Activated CD4-positive, alpha-beta T cell treated with anti-CD3 and anti-CD28 coated beads, Interleukin-2, amount 10 ng/mL, durations not matched to agents 7 days and 5 days (primary cell): ENCODE measurements around the gene NBR1. TPM values are rescaled to one million over a fixed set of nuclear protein-coding genes. Genes with fewer than 3 reads are reported as not detected.

Experiments used
- CTCF ChIA-PET: fragments of 350-600 bp; sonication (Branson Sonifier 250); formaldehyde crosslinking; loops from one replicate; lab custom pipeline; 2021; ENCODE audit warnings: antibody characterized with exemption; lab: Charles Lee
- POLR2A ChIA-PET: fragments of 350-600 bp; sonication (Branson Sonifier 250); formaldehyde crosslinking; loops from one replicate; lab custom pipeline; 2021; ENCODE audit warnings: antibody characterized with exemption; lab: Charles Lee
- DNase-seq: peaks from one replicate; pipeline ENCODE4 v3.0.0-alpha.2; 2020
- H3K27ac Mint-ChIP-seq: one replicate; pipeline ENCODE4 v1.8.0; 2021; ENCODE audit warnings: mild to moderate bottlenecking, moderate library complexity, mixed read lengths
- H3K27me3 Mint-ChIP-seq: one replicate; pipeline ENCODE4 v1.8.0; 2021; ENCODE audit warnings: mixed read lengths
- H3K36me3 Mint-ChIP-seq: one replicate; pipeline ENCODE4 v1.8.0; 2021; ENCODE audit warnings: low read depth, mixed read lengths
- H3K4me1 Mint-ChIP-seq: one replicate; pipeline ENCODE4 v1.8.0; 2021; ENCODE audit warnings: mixed read lengths
- H3K4me3 Mint-ChIP-seq: one replicate; pipeline ENCODE4 v1.8.0; 2021; ENCODE audit warnings: mild to moderate bottlenecking, moderate library complexity, mixed read lengths
- H3K9me3 Mint-ChIP-seq: one replicate; pipeline ENCODE4 v1.8.0; 2021; ENCODE audit warnings: mixed read lengths
- total RNA-seq, 2 experiments: library from RNA; stranded (reverse); gene quantifications; one replicate each; pipeline ENCODE4 v1.2.3, GENCODE V29; 2021

The NBR1 gene
- total RNA-seq, 2 experiments from 2014 or later = 53.9 to 54.3 TPM

- Mint-ChIP-seq H3K27ac (peak overlapping the region; percentile 87), H3K4me3 (peak overlapping the region; percentile 95), H3K4me1 (peaks cover 34% of the 10 kb centered on the region), H3K27me3 (no peaks in the 10 kb centered on the region), H3K36me3 (peaks cover 23% of the 10 kb centered on the region), H3K9me3 (no peaks in the 10 kb centered on the region)
- no peak for DNase-seq
- ChIA-PET CTCF (interaction anchor here (1.5 kb wide), 1 partner anchor 26 kb away, joined by 7 read pairs; no protein-coding TSS in a partner anchor), POLR2A (no interaction called here)
Observed at GRCh38 chr17:43210576-43210975, 39.6 kb downstream of the NBR1 start.

DNA sequence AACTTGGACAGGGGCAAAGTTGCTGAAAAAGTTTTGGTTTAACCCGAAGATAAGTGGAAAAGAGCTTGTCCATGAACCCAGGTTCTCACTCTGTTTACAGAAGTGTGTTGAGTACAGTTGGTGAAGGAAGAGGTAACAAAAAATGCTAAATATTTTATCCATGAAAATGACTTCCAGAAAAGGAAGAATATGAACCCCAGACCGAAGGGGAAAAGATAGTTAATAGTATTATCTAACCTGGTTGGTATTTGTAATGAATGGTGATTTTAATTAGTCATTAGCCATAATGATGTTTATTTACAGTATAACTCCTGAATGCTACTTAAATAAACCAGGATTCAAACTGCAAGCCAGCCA lies 40.1 kb downstream of the NBR1 start:
- H3K4me3 Mint-ChIP-seq = peak overlapping the region; percentile 95
- peaks cover 37% of the 10 kb centered on the region for H3K4me1 Mint-ChIP-seq
- ChIA-PET POLR2A (interaction anchor here (2.7 kb wide), 1 partner anchor 105 kb away, joined by 17 read pairs; no protein-coding TSS in a partner anchor), CTCF (interaction anchor here (0.9 to 3.1 kb wide), 4 partner anchors 11 to 273 kb away, joined by 4 to 11 read pairs (median 6); partner anchors contain the start of gene DHX8)
- H3K27me3 Mint-ChIP-seq = no peaks in the 10 kb centered on the region
- no peak for DNase-seq
- no peaks in the 10 kb centered on the region for H3K9me3 Mint-ChIP-seq
- H3K27ac Mint-ChIP-seq = peak overlapping the region; percentile 87
- H3K36me3 Mint-ChIP-seq = peaks cover 27% of the 10 kb centered on the region

- Mint-ChIP-seq H3K4me3 (peak within 1 kb of the TSS; percentile 95), H3K4me1 (peaks cover 40% of the 10 kb centered on the region), H3K27me3 (no peaks in the 10 kb centered on the region), H3K9me3 (no peaks in the 10 kb centered on the region), H3K36me3 (peaks cover 31% of the 10 kb centered on the region), H3K27ac (peak within 1 kb of the TSS; percentile 87)
- ChIA-PET POLR2A (interaction anchor here (0.8 to 2.7 kb wide), 2 partner anchors 87 to 104 kb away, joined by 3 to 17 read pairs; partner anchors contain the start of gene BRCA1), CTCF (interaction anchor here (0.5 to 3.1 kb wide), 8 partner anchors 8 to 272 kb away, joined by 3 to 11 read pairs (median 5); partner anchors contain the start of gene DHX8)
- peak; percentile 80 for DNase-seq
Observed at GRCh38 chr17:43211480-43212402, 40.7 kb downstream of the NBR1 start, which contains the start of gene TMEM106A. Gene TMEM106A, plus strand, starts transcription at chr17:43211875. Its CDS starts 1,167 bp downstream, at chr17:43213042.

DNA sequence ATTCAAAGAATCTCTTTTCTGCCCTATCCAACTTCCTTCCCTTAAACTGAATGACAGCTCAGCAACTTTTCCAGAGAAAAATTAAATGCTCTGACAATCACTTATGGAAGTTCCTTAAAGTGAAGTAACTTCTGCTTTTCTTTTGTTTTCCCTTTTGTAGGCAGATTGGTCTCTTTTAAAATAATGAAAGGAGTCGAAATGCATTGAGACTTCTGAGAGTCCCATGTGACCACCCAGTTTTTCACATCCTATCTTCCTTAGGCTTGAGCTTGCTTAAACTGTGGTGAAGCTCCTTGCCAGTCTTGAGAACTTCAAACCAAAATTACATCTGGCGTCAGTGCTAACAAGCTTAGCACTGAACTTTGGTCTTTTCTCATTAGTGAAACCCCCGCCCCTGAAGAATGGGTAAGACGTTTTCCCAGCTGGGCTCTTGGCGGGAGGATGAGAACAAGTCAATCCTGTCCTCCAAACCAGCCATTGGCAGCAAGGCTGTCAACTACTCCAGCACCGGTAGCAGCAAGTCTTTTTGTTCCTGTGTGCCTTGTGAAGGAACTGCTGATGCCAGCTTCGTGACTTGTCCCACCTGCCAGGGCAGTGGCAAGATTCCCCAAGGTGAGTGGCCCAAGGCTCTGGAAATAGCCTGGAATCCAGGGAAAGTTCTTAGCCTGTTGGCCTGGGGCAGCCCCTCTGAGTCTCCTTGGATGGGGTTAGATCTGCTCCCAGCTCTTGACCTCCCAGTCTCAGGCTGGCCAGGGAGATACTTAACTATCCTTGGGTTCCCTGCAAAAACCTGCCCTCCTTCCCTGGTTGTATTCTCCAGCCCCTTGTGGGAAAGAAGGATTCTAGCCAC lies 41.9 kb downstream of the NBR1 start:
- peak; percentile 9 for DNase-seq
- H3K4me1 Mint-ChIP-seq = peaks cover 49% of the 10 kb centered on the region

GRCh38 chr17:43213545-43213944 lies 42.5 kb downstream of the NBR1 start:
- Mint-ChIP-seq H3K4me3 (peak overlapping the region; percentile 95), H3K27me3 (no peaks in the 10 kb centered on the region), H3K36me3 (peaks cover 27% of the 10 kb centered on the region), H3K4me1 (peaks cover 51% of the 10 kb centered on the region), H3K9me3 (no peaks in the 10 kb centered on the region), H3K27ac (peak overlapping the region; percentile 20)
- ChIA-PET POLR2A (interaction anchor here (1.0 to 2.7 kb wide), 4 partner anchors 9 to 102 kb away, joined by 3 to 17 read pairs (median 5); no protein-coding TSS in a partner anchor), CTCF (interaction anchor here (0.8 to 3.1 kb wide), 5 partner anchors 9 to 97 kb away, joined by 3 to 11 read pairs (median 7); no protein-coding TSS in a partner anchor)
- DNase-seq = no peak

More for the DNA sequence above, 41.9 kb downstream of the NBR1 start:
- H3K36me3 Mint-ChIP-seq = peaks cover 34% of the 10 kb centered on the region
- CTCF ChIA-PET = interaction anchor here (0.5 to 3.1 kb wide), 9 partner anchors 10 to 201 kb away, joined by 3 to 11 read pairs (median 5); no protein-coding TSS in a partner anchor
- no peaks in the 10 kb centered on the region for H3K27me3 Mint-ChIP-seq
- POLR2A ChIA-PET = interaction anchor here (0.6 to 2.7 kb wide), 4 partner anchors 9 to 103 kb away, joined by 3 to 17 read pairs (median 4); no protein-coding TSS in a partner anchor
- H3K9me3 Mint-ChIP-seq = no peaks in the 10 kb centered on the region
- H3K27ac Mint-ChIP-seq = peak overlapping the region; percentile 87
- H3K4me3 Mint-ChIP-seq = peak overlapping the region; percentile 95

GRCh38 chr17:43215341-43215740 lies 44.3 kb downstream of the NBR1 start:
- no peaks in the 10 kb centered on the region for H3K27me3 Mint-ChIP-seq
- no peaks in the 10 kb centered on the region for H3K9me3 Mint-ChIP-seq
- POLR2A ChIA-PET = interaction anchor here (1.8 kb wide), 1 partner anchor 100 kb away, joined by 7 read pairs; no protein-coding TSS in a partner anchor
- CTCF ChIA-PET = no interaction called here
- H3K27ac Mint-ChIP-seq = no peak overlapping the region
- peaks cover 20% of the 10 kb centered on the region for H3K36me3 Mint-ChIP-seq
- DNase-seq = no peak
- H3K4me3 Mint-ChIP-seq = no peak overlapping the region
- peaks cover 51% of the 10 kb centered on the region for H3K4me1 Mint-ChIP-seq

DNA sequence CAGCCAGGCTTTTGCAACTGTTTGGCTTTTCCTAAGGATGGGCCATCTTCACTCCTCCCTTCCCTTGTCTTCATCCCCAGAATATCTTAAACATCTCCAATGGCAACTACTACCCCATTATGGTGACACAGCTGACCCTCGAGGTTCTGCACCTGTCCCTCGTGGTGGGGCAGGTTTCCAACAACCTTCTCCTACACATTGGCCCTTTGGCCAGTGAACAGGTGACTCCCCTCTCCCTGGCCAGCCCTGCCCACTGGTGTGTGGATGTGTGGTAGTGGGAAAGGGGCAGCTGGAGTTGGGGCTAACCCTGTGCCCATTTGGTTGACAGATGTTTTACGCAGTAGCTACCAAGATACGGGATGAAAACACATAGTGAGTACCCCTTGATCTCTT lies 45.4 kb downstream of the NBR1 start:
- H3K4me3 Mint-ChIP-seq = no peak overlapping the region
- H3K4me1 Mint-ChIP-seq = peaks cover 44% of the 10 kb centered on the region
- H3K9me3 Mint-ChIP-seq = no peaks in the 10 kb centered on the region
- no peak overlapping the region for H3K27ac Mint-ChIP-seq
- ChIA-PET CTCF (interaction anchor here (1.1 kb wide), 1 partner anchor 8 kb away, joined by 3 read pairs; no protein-coding TSS in a partner anchor), POLR2A (no interaction called here)
- peaks cover 21% of the 10 kb centered on the region for H3K36me3 Mint-ChIP-seq
- DNase-seq = no peak
- H3K27me3 Mint-ChIP-seq = no peaks in the 10 kb centered on the region

DNA sequence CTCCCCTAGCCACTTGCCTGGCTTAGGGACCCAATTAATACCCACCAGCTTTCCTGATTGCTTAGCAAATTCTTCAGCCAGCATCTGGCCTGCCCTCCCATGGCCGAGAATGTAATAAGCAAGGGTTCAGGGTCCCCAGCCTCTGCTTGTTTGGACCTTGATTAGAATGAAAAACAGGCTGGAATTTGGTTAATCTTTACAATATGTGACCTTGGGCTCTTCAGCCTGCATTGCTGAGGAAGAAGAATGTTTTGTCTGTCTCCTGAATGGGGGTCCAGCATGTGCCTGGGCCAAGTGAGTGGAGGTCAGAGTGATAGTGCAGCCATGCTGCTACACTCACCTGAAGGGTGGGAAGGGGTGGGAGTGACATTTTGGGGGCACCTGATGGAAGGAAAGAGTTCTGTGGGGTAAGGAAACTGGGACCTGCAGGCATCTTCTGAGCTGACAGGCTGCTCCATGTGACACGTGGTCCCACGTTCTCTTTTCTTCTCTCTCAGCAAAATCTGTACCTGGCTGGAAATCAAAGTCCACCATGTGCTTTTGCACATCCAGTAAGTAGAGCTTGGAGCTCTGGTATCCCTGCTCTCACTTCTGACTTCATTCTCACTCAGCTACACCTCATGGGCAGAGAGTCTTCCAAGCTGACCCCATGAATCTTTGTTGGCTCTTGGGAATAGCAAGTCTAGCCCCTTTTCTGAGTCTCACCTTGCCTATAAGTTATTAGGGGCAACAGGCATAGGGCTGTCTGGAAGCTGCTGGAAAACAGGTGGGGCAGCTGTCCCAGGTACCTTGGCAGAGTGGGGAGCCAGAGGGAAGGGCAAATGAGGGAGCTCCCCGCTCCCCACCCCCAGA lies 46.0 kb downstream of the NBR1 start:
- Mint-ChIP-seq H3K27me3 (no peaks in the 10 kb centered on the region), H3K4me3 (no peak overlapping the region), H3K36me3 (peaks cover 21% of the 10 kb centered on the region), H3K27ac (peak overlapping the region; percentile 67), H3K9me3 (no peaks in the 10 kb centered on the region), H3K4me1 (peaks cover 43% of the 10 kb centered on the region)
- ChIA-PET CTCF (interaction anchor here (0.6 to 1.1 kb wide), 5 partner anchors 8 to 1211 kb away, joined by 3 to 4 read pairs (median 3); no protein-coding TSS in a partner anchor), POLR2A (interaction anchor here (1.5 kb wide), 1 partner anchor 98 kb away, joined by 3 read pairs; no protein-coding TSS in a partner anchor)
- no peak for DNase-seq

- H3K4me3 Mint-ChIP-seq = no peak overlapping the region
- H3K27me3 Mint-ChIP-seq = no peaks in the 10 kb centered on the region
- no peaks in the 10 kb centered on the region for H3K9me3 Mint-ChIP-seq
- H3K27ac Mint-ChIP-seq = peak overlapping the region; percentile 67
- peaks cover 21% of the 10 kb centered on the region for H3K36me3 Mint-ChIP-seq
- CTCF ChIA-PET = interaction anchor here (0.6 to 1.0 kb wide), 4 partner anchors 9 to 1211 kb away, joined by 3 to 4 read pairs (median 4); no protein-coding TSS in a partner anchor
- DNase-seq = no peak
- H3K4me1 Mint-ChIP-seq = peaks cover 37% of the 10 kb centered on the region
- POLR2A ChIA-PET = interaction anchor here (1.5 kb wide), 1 partner anchor 98 kb away, joined by 3 read pairs; no protein-coding TSS in a partner anchor
Observed at GRCh38 chr17:43217614-43218087, 46.6 kb downstream of the NBR1 start.

DNA sequence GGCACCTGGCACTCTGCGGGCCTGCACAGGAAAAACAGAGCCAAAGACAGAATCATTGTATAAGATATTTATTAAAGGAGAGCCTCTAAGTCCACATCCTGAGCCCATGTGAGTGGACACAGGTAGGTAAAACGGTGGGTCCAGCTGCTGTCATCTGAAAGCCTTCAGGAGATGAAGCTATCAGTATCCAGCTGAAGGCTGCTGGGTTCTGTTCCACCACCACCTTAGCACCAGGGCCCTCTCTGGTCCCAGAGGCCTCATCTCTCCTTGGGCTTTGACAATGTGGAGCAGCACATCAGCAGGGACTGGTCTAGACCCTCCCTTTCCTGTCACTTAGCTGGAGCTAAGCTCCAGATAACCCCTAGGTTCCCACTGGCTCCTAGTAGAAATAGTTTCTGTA lies 48.0 kb downstream of the NBR1 start:
- H3K4me1 Mint-ChIP-seq = peaks cover 25% of the 10 kb centered on the region
- no peak overlapping the region for H3K27ac Mint-ChIP-seq
- DNase-seq = no peak
- H3K4me3 Mint-ChIP-seq = no peak overlapping the region
- POLR2A ChIA-PET = no interaction called here
- H3K9me3 Mint-ChIP-seq = no peaks in the 10 kb centered on the region
- peaks cover 21% of the 10 kb centered on the region for H3K36me3 Mint-ChIP-seq
- CTCF ChIA-PET = interaction anchor here (1.2 kb wide), 1 partner anchor 24 kb away, joined by 3 read pairs; no protein-coding TSS in a partner anchor
- no peaks in the 10 kb centered on the region for H3K27me3 Mint-ChIP-seq
